ENCODE measurements around the gene RNASE13. TPM values are rescaled to one million over a fixed set of nuclear protein-coding genes. Genes with fewer than 3 reads are reported as not detected.

Gene RNASE13
- total RNA-seq, 1 experiment from 2014 or later, result not detected

- Histone ChIP-seq H3K9me3 (ENCODE audit: insufficient read depth, low read depth) (no peaks in the 10 kb centered on the region), H2AFZ (no peak overlapping the region), H3K36me3 (ENCODE audit: low read depth) (no peaks in the 10 kb centered on the region), H3K9me2 (ENCODE audit: insufficient read depth) (no peaks in the 10 kb centered on the region), H4K20me1 (ENCODE audit: insufficient read depth) (no peaks in the 10 kb centered on the region), H3K79me2 (ENCODE audit: low read depth) (no peaks in the 10 kb centered on the region), H3K27me3 (ENCODE audit: insufficient read depth, low read depth) (no peaks in the 10 kb centered on the region; the same call in 1 of the 2 replicates), H3K4me3 (no peak overlapping the region), H3K4me2 (no peak overlapping the region), H3F3A (ENCODE audit: insufficient read depth, low read depth) (no peaks in the 10 kb centered on the region), H3K4me1 (replicated peaks; ENCODE audit: insufficient read depth) (no peaks in the 10 kb centered on the region), H3K27ac (no peak overlapping the region)
- no peak for DNase-seq
- intact Hi-C loops (cut with micrococcal nuclease; ENCODE audit: unreplicated experiment), result no loop called here
- TF ChIP-seq, protein P1, sequence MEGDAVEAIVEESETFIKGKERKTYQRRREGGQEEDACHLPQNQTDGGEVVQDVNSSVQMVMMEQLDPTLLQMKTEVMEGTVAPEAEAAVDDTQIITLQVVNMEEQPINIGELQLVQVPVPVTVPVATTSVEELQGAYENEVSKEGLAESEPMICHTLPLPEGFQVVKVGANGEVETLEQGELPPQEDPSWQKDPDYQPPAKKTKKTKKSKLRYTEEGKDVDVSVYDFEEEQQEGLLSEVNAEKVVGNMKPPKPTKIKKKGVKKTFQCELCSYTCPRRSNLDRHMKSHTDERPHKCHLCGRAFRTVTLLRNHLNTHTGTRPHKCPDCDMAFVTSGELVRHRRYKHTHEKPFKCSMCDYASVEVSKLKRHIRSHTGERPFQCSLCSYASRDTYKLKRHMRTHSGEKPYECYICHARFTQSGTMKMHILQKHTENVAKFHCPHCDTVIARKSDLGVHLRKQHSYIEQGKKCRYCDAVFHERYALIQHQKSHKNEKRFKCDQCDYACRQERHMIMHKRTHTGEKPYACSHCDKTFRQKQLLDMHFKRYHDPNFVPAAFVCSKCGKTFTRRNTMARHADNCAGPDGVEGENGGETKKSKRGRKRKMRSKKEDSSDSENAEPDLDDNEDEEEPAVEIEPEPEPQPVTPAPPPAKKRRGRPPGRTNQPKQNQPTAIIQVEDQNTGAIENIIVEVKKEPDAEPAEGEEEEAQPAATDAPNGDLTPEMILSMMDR (conservative IDR thresholded peaks at IDR 0.05), result no peak
- TF ChIP-seq EZH2 (IDR thresholded peaks at IDR 0.05; ENCODE audit: low read depth), result no peak
- POLR2A ChIA-PET (ENCODE audit: unreplicated experiment), result no interaction called here
- CTCF ChIA-PET, result no interaction called here
- BruUV-seq (replicated peaks), result no TSS peak
Observed at GRCh38 chr14:21030531-21030930, 4.1 kb downstream of the RNASE13 start.

DNA sequence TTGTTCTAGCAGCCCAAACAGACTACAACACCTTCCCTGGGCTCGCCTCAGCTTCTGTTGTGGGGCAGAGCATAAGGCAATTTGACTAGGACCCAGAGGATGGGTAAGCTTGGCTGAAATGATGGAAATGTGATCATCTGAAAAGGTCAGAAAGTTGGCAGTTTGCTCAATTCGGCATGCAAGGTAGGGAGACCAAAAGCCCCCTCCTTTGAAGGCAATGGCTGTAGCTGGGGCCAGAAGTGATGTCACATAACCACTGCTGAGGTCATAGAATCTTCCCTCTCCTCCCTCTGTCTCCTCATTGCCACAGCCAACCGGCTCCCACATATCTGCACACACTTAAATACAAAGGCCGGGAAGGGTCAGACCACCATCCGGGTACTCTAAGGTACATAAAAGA lies 4.7 kb downstream of the RNASE13 start, which contains the start of gene TPPP2:
Gene TPPP2 (plus strand): TSS at position 301 of the 400 bp plus-strand sequence. CDS start 365 bp downstream, outside the sequence.
- no peak within 1 kb of the TSS for H3K4me3 ChIP-seq
- no TSS peak for BruUV-seq (replicated peaks)
- POLR2A ChIA-PET (ENCODE audit: unreplicated experiment), result no interaction called here
- no peaks in the 10 kb centered on the region; the same call in 1 of the 2 replicates for H3K27me3 ChIP-seq (ENCODE audit: insufficient read depth, low read depth)
- TF ChIP-seq EZH2 (IDR thresholded peaks at IDR 0.05; ENCODE audit: low read depth), result no peak
- TF ChIP-seq, protein P1 (conservative IDR thresholded peaks at IDR 0.05), result no peak
- no peak within 1 kb of the TSS for H2AFZ ChIP-seq
- no peaks in the 10 kb centered on the region for H3K9me2 ChIP-seq (ENCODE audit: insufficient read depth)
- no peaks in the 10 kb centered on the region for H3K9me3 ChIP-seq (ENCODE audit: insufficient read depth, low read depth)
- no peaks in the 10 kb centered on the region for H4K20me1 ChIP-seq (ENCODE audit: insufficient read depth)
- H3K4me2 ChIP-seq, result no peak within 1 kb of the TSS
- intact Hi-C loops (cut with micrococcal nuclease; ENCODE audit: unreplicated experiment), result no loop called here
- no peaks in the 10 kb centered on the region for H3F3A ChIP-seq (ENCODE audit: insufficient read depth, low read depth)
- no peak for DNase-seq
- no peaks in the 10 kb centered on the region for H3K4me1 ChIP-seq (replicated peaks; ENCODE audit: insufficient read depth)
- no peaks in the 10 kb centered on the region for H3K79me2 ChIP-seq (ENCODE audit: low read depth)
- no peak within 1 kb of the TSS for H3K27ac ChIP-seq
- no peaks in the 10 kb centered on the region for H3K36me3 ChIP-seq (ENCODE audit: low read depth)
- CTCF ChIA-PET, result no interaction called here

DNA sequence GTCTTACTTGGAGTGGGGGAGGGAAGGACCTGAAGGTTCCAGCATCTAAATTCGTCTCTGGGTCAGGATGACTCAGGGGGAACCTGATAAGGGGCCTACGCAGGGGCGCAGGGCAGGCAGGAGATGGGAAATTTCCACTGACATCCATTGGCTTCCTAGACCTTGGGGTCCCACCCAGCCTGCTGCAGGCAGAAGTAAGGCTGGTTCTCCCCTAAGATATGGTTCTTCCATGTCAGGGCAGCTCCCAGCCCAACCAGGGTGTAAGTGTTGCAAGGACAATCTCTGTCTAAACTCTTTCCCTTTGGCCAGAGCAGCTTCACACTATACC lies 7.7 kb downstream of the RNASE13 start:
- H3K4me3 ChIP-seq, result no peak overlapping the region
- no peaks in the 10 kb centered on the region for H3F3A ChIP-seq (ENCODE audit: insufficient read depth, low read depth)
- TF ChIP-seq EZH2 (IDR thresholded peaks at IDR 0.05; ENCODE audit: low read depth), result no peak
- TF ChIP-seq, protein P1 (conservative IDR thresholded peaks at IDR 0.05), result no peak
- H3K9me3 ChIP-seq (ENCODE audit: insufficient read depth, low read depth), result no peaks in the 10 kb centered on the region
- 0 out of 2 replicates have a peak, but pooled peaks cover 6% of the 10 kb centered on the region for H3K4me1 ChIP-seq (replicated peaks; ENCODE audit: insufficient read depth)
- intact Hi-C loops (cut with micrococcal nuclease; ENCODE audit: unreplicated experiment), result no loop called here
- no TSS peak for BruUV-seq (replicated peaks)
- DNase-seq, result no peak
- H3K79me2 ChIP-seq (ENCODE audit: low read depth), result no peaks in the 10 kb centered on the region
- no peak overlapping the region for H3K27ac ChIP-seq
- H3K36me3 ChIP-seq (ENCODE audit: low read depth), result no peaks in the 10 kb centered on the region
- POLR2A ChIA-PET (ENCODE audit: unreplicated experiment), result no interaction called here
- no peaks in the 10 kb centered on the region for H3K9me2 ChIP-seq (ENCODE audit: insufficient read depth)
- no peak overlapping the region for H2AFZ ChIP-seq
- no peaks in the 10 kb centered on the region for H3K27me3 ChIP-seq (ENCODE audit: insufficient read depth, low read depth)
- H3K4me2 ChIP-seq, result no peak overlapping the region
- no peaks in the 10 kb centered on the region for H4K20me1 ChIP-seq (ENCODE audit: insufficient read depth)
- CTCF ChIA-PET, result no interaction called here

All from PC-9 (cell line).